Neural progenitor cell (in vitro differentiated cells): ENCODE measurements around the gene MRPL47. TPM values are rescaled to one million over a fixed set of nuclear protein-coding genes. Genes with fewer than 3 reads are reported as not detected.

Experiments used
- DNase-seq: peaks from one replicate; pipeline ENCODE4 v3.0.0-alpha.2; 2016; ENCODE audit warnings: low spot score
- H2AFZ ChIP-seq: fragments of 200-600 bp; sonication (generic); replicated peaks from 2 replicates; pipeline ENCODE4 v1.6.1; 2016; ENCODE audit warnings: antibody characterized with exemption
- H3F3A ChIP-seq: fragments of 200-600 bp; sonication (generic); 2 replicates; pipeline ENCODE4 v1.6.1; 2016; ENCODE audit warnings: antibody characterized with exemption, low read depth
- H3K27ac ChIP-seq: fragments of 200-600 bp; sonication (generic); 2 replicates; pipeline ENCODE4 v1.5.1; 2016; ENCODE audit warnings: mild to moderate bottlenecking
- H3K27me3 ChIP-seq: fragments of 200-600 bp; sonication (generic); 2 replicates; pipeline ENCODE4 v1.6.1; 2016; ENCODE audit warnings: mild to moderate bottlenecking, moderate library complexity
- H3K36me3 ChIP-seq: fragments of 200-600 bp; sonication (generic); 2 replicates; pipeline ENCODE4 v1.5.1; 2016
- H3K4me1 ChIP-seq: fragments of 200-600 bp; sonication (generic); 2 replicates; pipeline ENCODE4 v1.6.1; 2016; ENCODE audit warnings: mixed run types
- H3K4me2 ChIP-seq: fragments of 200-600 bp; sonication (generic); 2 replicates; pipeline ENCODE4 v1.6.1; 2016
- H3K4me3 ChIP-seq: fragments of 200-600 bp; sonication (generic); 2 replicates; pipeline ENCODE4 v1.5.1; 2016
- H3K79me2 ChIP-seq: fragments of 200-600 bp; sonication (generic); 2 replicates; pipeline ENCODE4 v1.6.1; 2016; ENCODE audit warnings: low read depth
- H3K9ac ChIP-seq: fragments of 200-600 bp; sonication (generic); 2 replicates; pipeline ENCODE4 v1.6.1; 2016
- H3K9me3 ChIP-seq: fragments of 200-600 bp; sonication (generic); 2 replicates; pipeline ENCODE4 v1.5.1; 2016; ENCODE audit warnings: low read depth
- H4K20me1 ChIP-seq: fragments of 200-600 bp; sonication (generic); 2 replicates; pipeline ENCODE4 v1.6.1; 2016; ENCODE audit warnings: low read depth
- H3K27ac Mint-ChIP-seq: 3 replicates; pipeline ENCODE4 v1.8.0; 2021; ENCODE audit warnings: mixed read lengths
- H3K27me3 Mint-ChIP-seq: 2 replicates; pipeline ENCODE4 v1.8.0; 2022; ENCODE audit warnings: low read depth, mild to moderate bottlenecking, inconsistent platforms, moderate library complexity, mixed read lengths; ENCODE audit not compliant: insufficient read depth
- H3K36me3 Mint-ChIP-seq: 3 replicates; pipeline ENCODE4 v1.8.0; 2021; ENCODE audit warnings: mixed read lengths
- H3K4me1 Mint-ChIP-seq: 3 replicates; pipeline ENCODE4 v1.8.0; 2021; ENCODE audit warnings: mixed read lengths
- H3K4me3 Mint-ChIP-seq: 3 replicates; pipeline ENCODE4 v1.8.0; 2021; ENCODE audit warnings: mild to moderate bottlenecking, moderate library complexity, mixed read lengths
- H3K9me3 Mint-ChIP-seq: 3 replicates; pipeline ENCODE4 v1.8.0; 2020; ENCODE audit warnings: mixed read lengths
- EZH2 ChIP-seq: fragments of 200-600 bp; sonication (generic); IDR thresholded peaks from 2 replicates; pipeline ENCODE4 v1.6.1; 2017; ENCODE audit warnings: antibody characterized with exemption, mild to moderate bottlenecking, moderate library complexity
- EZH2phosphoT487 ChIP-seq: fragments of 200-600 bp; sonication (generic); IDR thresholded peaks from 2 replicates; pipeline ENCODE4 v1.6.1; 2017; ENCODE audit warnings: antibody characterized with exemption
- total RNA-seq: library from RNA; depleted of rRNA; stranded (reverse); fragments of >200 nt; gene quantifications from 2 replicates; pipeline ENCODE4 v1.2.3, GENCODE V29; 2015; ENCODE audit warnings: low replicate concordance
- TF ChIP-seq, protein P1 (sequence below): fragments of 200-600 bp; sonication (generic); IDR thresholded peaks from 2 replicates; pipeline ENCODE4 v1.5.1; 2017; ENCODE audit warnings: antibody characterized with exemption, mild to moderate bottlenecking

Gene MRPL47
- total RNA-seq, 1 donor from 2014 or later: 64.5 TPM

DNA sequence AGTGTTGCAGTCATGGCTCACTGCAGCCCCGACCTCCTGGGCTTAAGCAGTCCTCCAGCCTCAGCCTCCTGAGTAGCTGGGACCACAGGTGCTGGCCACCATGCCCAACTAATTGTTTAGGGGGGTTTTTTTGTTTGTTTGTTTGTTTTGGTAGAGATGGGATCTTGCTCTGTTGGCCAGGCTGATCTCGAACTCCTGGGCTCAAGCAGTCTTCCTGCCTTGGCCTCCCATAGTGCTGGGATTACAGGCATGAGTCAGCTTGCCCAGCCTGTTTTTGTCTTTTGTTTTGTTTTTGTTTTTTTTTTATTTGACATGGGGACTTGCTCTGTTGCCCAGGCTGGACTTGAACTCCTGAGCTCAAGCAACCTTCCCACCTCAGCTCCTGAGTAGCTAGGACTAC lies 17.6 kb upstream of the MRPL47 start:
- H3K4me3 ChIP-seq: no peak overlapping the region

DNA sequence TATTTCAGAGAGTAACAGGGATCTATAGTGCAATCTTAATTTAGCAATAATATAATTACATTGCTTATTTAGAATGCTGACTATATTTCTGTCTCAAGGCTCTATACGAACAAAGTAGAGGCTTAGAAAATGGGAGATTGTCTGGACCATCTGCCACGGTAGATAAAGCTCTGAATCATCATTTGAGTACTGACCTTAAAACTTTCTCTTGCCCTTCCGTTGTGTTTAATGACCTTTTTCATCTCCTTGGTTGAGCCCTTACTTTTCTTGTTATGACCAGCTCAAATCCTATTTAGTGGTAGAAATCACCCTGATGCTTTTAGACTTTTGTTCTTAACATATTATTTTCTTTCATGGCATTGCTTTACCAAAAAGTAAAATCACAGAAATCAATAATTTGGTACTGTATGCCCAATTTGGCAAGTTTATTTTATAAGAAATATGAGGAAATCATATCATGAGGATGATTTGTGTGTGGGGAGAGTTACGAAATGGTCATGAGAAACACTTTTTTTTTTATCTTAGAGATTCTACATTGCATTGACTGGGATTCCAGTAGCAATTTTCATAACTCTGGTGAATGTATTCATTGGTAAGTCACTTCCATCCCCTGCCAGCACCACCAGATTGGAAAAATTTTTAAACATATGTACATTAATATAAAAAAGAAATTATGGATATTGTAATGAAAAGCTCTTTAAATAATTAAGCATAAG lies 11.2 kb upstream of the MRPL47 start:
- no peak for DNase-seq
- Histone ChIP-seq H3K9me3 (no peaks in the 10 kb centered on the region), H3K4me3 (no peak overlapping the region), H2AFZ (no peak overlapping the region), H3K79me2 (no peaks in the 10 kb centered on the region), H3K4me1 (no peaks in the 10 kb centered on the region), H3K4me2 (no peak overlapping the region), H3K9ac (no peak overlapping the region), H3K36me3 (no peaks in the 10 kb centered on the region), H3F3A (no peaks in the 10 kb centered on the region), H4K20me1 (no peaks in the 10 kb centered on the region), H3K27me3 (no peaks in the 10 kb centered on the region), H3K27ac (no peak overlapping the region)
- Mint-ChIP-seq H3K4me1 (no peaks in the 10 kb centered on the region), H3K36me3 (peaks cover 23% of the 10 kb centered on the region), H3K27me3 (no peaks in the 10 kb centered on the region), H3K9me3 (no peaks in the 10 kb centered on the region), H3K27ac (no peak overlapping the region), H3K4me3 (no peak overlapping the region)
- TF ChIP-seq, protein P1, sequence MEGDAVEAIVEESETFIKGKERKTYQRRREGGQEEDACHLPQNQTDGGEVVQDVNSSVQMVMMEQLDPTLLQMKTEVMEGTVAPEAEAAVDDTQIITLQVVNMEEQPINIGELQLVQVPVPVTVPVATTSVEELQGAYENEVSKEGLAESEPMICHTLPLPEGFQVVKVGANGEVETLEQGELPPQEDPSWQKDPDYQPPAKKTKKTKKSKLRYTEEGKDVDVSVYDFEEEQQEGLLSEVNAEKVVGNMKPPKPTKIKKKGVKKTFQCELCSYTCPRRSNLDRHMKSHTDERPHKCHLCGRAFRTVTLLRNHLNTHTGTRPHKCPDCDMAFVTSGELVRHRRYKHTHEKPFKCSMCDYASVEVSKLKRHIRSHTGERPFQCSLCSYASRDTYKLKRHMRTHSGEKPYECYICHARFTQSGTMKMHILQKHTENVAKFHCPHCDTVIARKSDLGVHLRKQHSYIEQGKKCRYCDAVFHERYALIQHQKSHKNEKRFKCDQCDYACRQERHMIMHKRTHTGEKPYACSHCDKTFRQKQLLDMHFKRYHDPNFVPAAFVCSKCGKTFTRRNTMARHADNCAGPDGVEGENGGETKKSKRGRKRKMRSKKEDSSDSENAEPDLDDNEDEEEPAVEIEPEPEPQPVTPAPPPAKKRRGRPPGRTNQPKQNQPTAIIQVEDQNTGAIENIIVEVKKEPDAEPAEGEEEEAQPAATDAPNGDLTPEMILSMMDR: no peak
- TF ChIP-seq EZH2phosphoT487 (no peak), EZH2 (no peak)

More for the DNA sequence above, 17.6 kb upstream of the MRPL47 start:
- Histone ChIP-seq H4K20me1 (no peaks in the 10 kb centered on the region), H3K27me3 (no peaks in the 10 kb centered on the region), H3K4me2 (no peak overlapping the region), H2AFZ (no peak overlapping the region), H3K9ac (no peak overlapping the region), H3K27ac (no peak overlapping the region), H3K4me1 (no peaks in the 10 kb centered on the region), H3K36me3 (peaks cover 5% of the 10 kb centered on the region), H3K9me3 (no peaks in the 10 kb centered on the region), H3K79me2 (no peaks in the 10 kb centered on the region), H3F3A (no peaks in the 10 kb centered on the region)
- H3K4me1 Mint-ChIP-seq: no peaks in the 10 kb centered on the region
- H3K4me3 Mint-ChIP-seq: no peak overlapping the region
- no peaks in the 10 kb centered on the region for H3K27me3 Mint-ChIP-seq
- peaks cover 38% of the 10 kb centered on the region for H3K36me3 Mint-ChIP-seq
- TF ChIP-seq EZH2 (no peak), EZH2phosphoT487 (no peak)
- TF ChIP-seq, protein P1: no peak
- H3K27ac Mint-ChIP-seq: no peak overlapping the region
- DNase-seq: no peak
- no peaks in the 10 kb centered on the region for H3K9me3 Mint-ChIP-seq

DNA sequence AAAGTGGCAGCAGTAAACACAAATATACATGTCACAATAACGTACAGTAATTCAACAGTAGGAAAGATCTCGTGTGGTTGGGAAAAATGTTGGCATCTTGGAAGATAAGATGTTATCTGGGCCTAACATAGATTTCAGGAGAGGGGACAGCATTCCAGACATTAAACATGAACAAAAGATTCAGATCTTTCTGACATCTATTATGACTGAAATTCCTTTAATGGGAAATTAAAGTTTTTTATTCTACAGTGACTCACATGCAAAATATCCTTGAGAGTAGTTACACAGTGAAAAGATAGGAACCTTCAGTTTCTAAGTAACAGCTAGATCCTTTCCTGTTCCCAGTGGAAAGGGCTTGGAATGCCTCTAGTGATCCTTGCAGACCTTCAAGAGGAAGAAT lies 9.4 kb upstream of the MRPL47 start:
- Mint-ChIP-seq H3K4me1 (no peaks in the 10 kb centered on the region), H3K27me3 (no peaks in the 10 kb centered on the region), H3K27ac (no peak overlapping the region), H3K36me3 (peaks cover 12% of the 10 kb centered on the region), H3K4me3 (no peak overlapping the region), H3K9me3 (no peaks in the 10 kb centered on the region)
- TF ChIP-seq EZH2phosphoT487 (no peak), EZH2 (no peak)
- TF ChIP-seq, protein P1: no peak
- Histone ChIP-seq H3K27ac (no peak overlapping the region), H3K9ac (no peak overlapping the region), H3K4me1 (no peaks in the 10 kb centered on the region), H3K9me3 (no peaks in the 10 kb centered on the region), H3K79me2 (no peaks in the 10 kb centered on the region), H3K4me3 (no peak overlapping the region), H2AFZ (no peak overlapping the region), H3K27me3 (no peaks in the 10 kb centered on the region), H4K20me1 (no peaks in the 10 kb centered on the region), H3K4me2 (no peak overlapping the region), H3F3A (no peaks in the 10 kb centered on the region), H3K36me3 (no peaks in the 10 kb centered on the region)
- no peak for DNase-seq
